HEK293 (cell line): ENCODE measurements around the gene ARHGAP15.

Experiments
- CTCF ChIA-PET: fragments of 350-600 bp; formaldehyde crosslinking; extraction: SDS; loops from one replicate; lab custom pipeline; 2021; ENCODE audit warnings: antibody characterized with exemption; lab: Yijun Ruan, JAX
- POLR2A ChIA-PET: fragments of 300-600 bp; formaldehyde crosslinking; extraction: SDS; loops from one replicate; lab custom pipeline; 2020; ENCODE audit warnings: antibody characterized with exemption, inconsistent platforms; lab: Yijun Ruan, JAX
- H3K27ac ChIP-seq: fragments of 200-500 bp; sonication (Bioruptor generic); 2 replicates; pipeline ENCODE4 v1.5.1; 2014; ENCODE audit warnings: low read depth, low read length, control low read depth, inconsistent platforms; ENCODE audit errors: extremely low read depth
- H3K36me3 ChIP-seq, 2 experiments: fragments of 200-500 bp in 1 of 2; sonication (Bioruptor generic) in 1 of 2; 1 replicate in 1 of 2; 2 replicates in 1 of 2; pipeline ENCODE4 v1.5.1; 2014 to 2017; ENCODE audit warnings: inconsistent platforms in 2 of 2, low read length in 2 of 2; ENCODE audit not compliant: control insufficient read depth in 2 of 2, insufficient read depth in 1 of 2
- H3K4me1 ChIP-seq: fragments of 200-500 bp; sonication (Bioruptor generic); 2 replicates; pipeline ENCODE4 v1.5.1; 2014; ENCODE audit warnings: mild to moderate bottlenecking, low read length, inconsistent platforms; ENCODE audit not compliant: control insufficient read depth, insufficient read depth
- H3K4me3 ChIP-seq: 2 replicates; pipeline ENCODE4 v1.5.1; 2011; ENCODE audit warnings: low read depth, mild to moderate bottlenecking, control low read depth, low read length, moderate library complexity
- H3K9me3 ChIP-seq: fragments of 200-500 bp; sonication (Bioruptor generic); 2 replicates; pipeline ENCODE4 v1.5.1; 2014; ENCODE audit warnings: low read depth, low read length, inconsistent platforms; ENCODE audit not compliant: control insufficient read depth, insufficient read depth
- HOXD13 ChIP-seq: sonication (generic); formaldehyde crosslinking; IDR thresholded peaks from 2 replicates; pipeline ENCODE4 v1.8.0; 2022; ENCODE audit warnings: missing genetic modification reagents, borderline replicate concordance
- KLF17 ChIP-seq: fragments of 450-650 bp; formaldehyde crosslinking; IDR thresholded peaks from 2 replicates; pipeline ENCODE4 v1.5.1; 2016; ENCODE audit warnings: missing biosample characterization, missing genetic modification characterization
- ZBTB10 ChIP-seq: fragments of 450-650 bp; formaldehyde crosslinking; IDR thresholded peaks from 2 replicates; pipeline ENCODE4 v1.5.1; 2016; ENCODE audit warnings: missing biosample characterization, missing genetic modification characterization
- ZFP37 ChIP-seq: fragments of 450-650 bp; formaldehyde crosslinking; IDR thresholded peaks from 2 replicates; pipeline ENCODE4 v1.5.1; 2016; ENCODE audit warnings: missing biosample characterization, missing genetic modification characterization
- ZNF140 ChIP-seq: fragments of 450-650 bp; formaldehyde crosslinking; IDR thresholded peaks from 2 replicates; pipeline ENCODE4 v1.5.1; 2016; ENCODE audit warnings: missing biosample characterization, missing genetic modification characterization
- ZNF155 ChIP-seq: fragments of 450-650 bp; formaldehyde crosslinking; IDR thresholded peaks from 2 replicates; pipeline ENCODE4 v1.5.1; 2016; ENCODE audit warnings: missing biosample characterization, missing genetic modification characterization
- ZNF280D ChIP-seq: fragments of 450-650 bp; formaldehyde crosslinking; IDR thresholded peaks from 2 replicates; pipeline ENCODE4 v1.5.1; 2016; ENCODE audit warnings: missing biosample characterization, missing genetic modification characterization
- ZNF488 ChIP-seq: fragments of 450-650 bp; formaldehyde crosslinking; IDR thresholded peaks from 2 replicates; pipeline ENCODE4 v1.5.1; 2016; ENCODE audit warnings: missing biosample characterization, missing genetic modification characterization
- ZNF558 ChIP-seq: fragments of 450-650 bp; formaldehyde crosslinking; IDR thresholded peaks from 2 replicates; pipeline ENCODE4 v1.5.1; 2016; ENCODE audit warnings: missing biosample characterization, missing genetic modification characterization
- ZNF76 ChIP-seq: fragments of 450-650 bp; formaldehyde crosslinking; IDR thresholded peaks from 2 replicates; pipeline ENCODE4; 2016; ENCODE audit warnings: low read depth, missing biosample characterization, missing genetic modification characterization, borderline replicate concordance
- ZNF777 ChIP-seq: fragments of 450-650 bp; formaldehyde crosslinking; IDR thresholded peaks from 2 replicates; pipeline ENCODE4 v1.5.1; 2017; ENCODE audit warnings: missing biosample characterization, missing genetic modification characterization, borderline replicate concordance
- ZNF843 ChIP-seq: fragments of 450-650 bp; formaldehyde crosslinking; IDR thresholded peaks from 2 replicates; pipeline ENCODE4 v1.5.1; 2016; ENCODE audit warnings: missing biosample characterization, missing genetic modification characterization
- TF ChIP-seq, protein P1 (sequence below): fragments of 450-650 bp; formaldehyde crosslinking; IDR thresholded peaks from 2 replicates; pipeline ENCODE4 v1.5.1; 2016; ENCODE audit warnings: missing biosample characterization, missing genetic modification characterization

The ARHGAP15 gene

GRCh38 chr2:143608063-143608423 is 478.8 kb downstream of the ARHGAP15 start (continued):
- TF ChIP-seq KLF17 (tag by site-specific recombination): no peak

- H3K4me3 ChIP-seq: no peak overlapping the region
- CTCF ChIA-PET: no interaction called here
- no peaks in the 10 kb centered on the region for H3K9me3 ChIP-seq
- H3K27ac ChIP-seq: no peak overlapping the region
- POLR2A ChIA-PET: no interaction called here
- TF ChIP-seq ZNF76 (tag by site-specific recombination): no peak
- H3K4me1 ChIP-seq: no peaks in the 10 kb centered on the region; the same call in 1 of the 2 replicates
- no peaks in the 10 kb centered on the region for H3K36me3 ChIP-seq
Measured at GRCh38 chr2:143608758-143609157, 479.5 kb downstream of the ARHGAP15 start.

GRCh38 chr2:143611336-143611735 is 482.1 kb downstream of the ARHGAP15 start:
- Histone ChIP-seq H3K4me3 (no peak overlapping the region), H3K9me3 (no peaks in the 10 kb centered on the region), H3K27ac (no peak overlapping the region), H3K36me3 (no peaks in the 10 kb centered on the region), H3K4me1 (no peaks in the 10 kb centered on the region; the same call in 1 of the 2 replicates)
- TF ChIP-seq, protein P1, sequence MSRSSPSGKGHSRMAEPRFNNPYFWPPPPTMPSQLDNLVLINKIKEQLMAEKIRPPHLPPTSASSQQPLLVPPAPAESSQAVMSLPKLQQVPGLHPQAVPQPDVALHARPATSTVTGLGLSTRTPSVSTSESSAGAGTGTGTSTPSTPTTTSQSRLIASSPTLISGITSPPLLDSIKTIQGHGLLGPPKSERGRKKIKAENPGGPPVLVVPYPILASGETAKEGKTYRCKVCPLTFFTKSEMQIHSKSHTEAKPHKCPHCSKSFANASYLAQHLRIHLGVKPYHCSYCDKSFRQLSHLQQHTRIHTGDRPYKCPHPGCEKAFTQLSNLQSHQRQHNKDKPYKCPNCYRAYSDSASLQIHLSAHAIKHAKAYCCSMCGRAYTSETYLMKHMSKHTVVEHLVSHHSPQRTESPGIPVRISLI: no peak
- no peak for TF ChIP-seq ZNF280D (tag by site-specific recombination)
- TF ChIP-seq ZNF140 (tag by site-specific recombination): no peak
- no peak for TF ChIP-seq ZBTB10
- TF ChIP-seq ZNF558: no peak
- TF ChIP-seq ZNF155 (tag by site-specific recombination): no peak
- TF ChIP-seq ZNF488 (tag by site-specific recombination): no peak
- TF ChIP-seq ZNF843 (tag by site-specific recombination): no peak
- no peak for TF ChIP-seq ZNF777 (tag by site-specific recombination)
- TF ChIP-seq HOXD13: no peak
- no peak for TF ChIP-seq ZFP37 (tag by site-specific recombination)
- POLR2A ChIA-PET: no interaction called here
- CTCF ChIA-PET: no interaction called here
